Activated CD4-positive, alpha-beta T cell treated with anti-CD3 and anti-CD28 coated beads, Interleukin-2, amount 10 ng/mL, durations not matched to agents 24 days and 14 days (primary cell): ENCODE measurements around the gene TFDP1. TPM values are rescaled to one million over a fixed set of nuclear protein-coding genes. Genes with fewer than 3 reads are reported as not detected.

Experiments used
- DNase-seq: peaks from one replicate; pipeline ENCODE4 v3.0.0; 2022
- H3K27ac Mint-ChIP-seq: one replicate; pipeline ENCODE4 v1.8.0; 2022; ENCODE audit warnings: mild to moderate bottlenecking, mixed read lengths
- H3K27me3 Mint-ChIP-seq: one replicate; pipeline ENCODE4 v1.8.0; 2022; ENCODE audit warnings: mixed read lengths
- H3K36me3 Mint-ChIP-seq: one replicate; pipeline ENCODE4 v1.8.0; 2022; ENCODE audit warnings: low read depth, mild to moderate bottlenecking, mixed read lengths
- H3K4me1 Mint-ChIP-seq: one replicate; pipeline ENCODE4 v1.8.0; 2021; ENCODE audit warnings: mixed read lengths
- H3K4me3 Mint-ChIP-seq: one replicate; pipeline ENCODE4 v1.8.0; 2022; ENCODE audit warnings: mild to moderate bottlenecking, moderate library complexity, mixed read lengths
- H3K9me3 Mint-ChIP-seq: one replicate; pipeline ENCODE4 v1.8.0; 2021; ENCODE audit warnings: mixed read lengths
- intact Hi-C: fragments of 100-400 bp; cut with micrococcal nuclease; formaldehyde crosslinking; loops from one replicate; pipeline ENCODE4 v1.15.1; 2023
- total RNA-seq: library from RNA; stranded (reverse); gene quantifications from 2 replicates; pipeline ENCODE4 v1.2.3, GENCODE V29; 2022

The TFDP1 gene
- total RNA-seq, 1 donor from 2014 or later, result 180 TPM

DNA sequence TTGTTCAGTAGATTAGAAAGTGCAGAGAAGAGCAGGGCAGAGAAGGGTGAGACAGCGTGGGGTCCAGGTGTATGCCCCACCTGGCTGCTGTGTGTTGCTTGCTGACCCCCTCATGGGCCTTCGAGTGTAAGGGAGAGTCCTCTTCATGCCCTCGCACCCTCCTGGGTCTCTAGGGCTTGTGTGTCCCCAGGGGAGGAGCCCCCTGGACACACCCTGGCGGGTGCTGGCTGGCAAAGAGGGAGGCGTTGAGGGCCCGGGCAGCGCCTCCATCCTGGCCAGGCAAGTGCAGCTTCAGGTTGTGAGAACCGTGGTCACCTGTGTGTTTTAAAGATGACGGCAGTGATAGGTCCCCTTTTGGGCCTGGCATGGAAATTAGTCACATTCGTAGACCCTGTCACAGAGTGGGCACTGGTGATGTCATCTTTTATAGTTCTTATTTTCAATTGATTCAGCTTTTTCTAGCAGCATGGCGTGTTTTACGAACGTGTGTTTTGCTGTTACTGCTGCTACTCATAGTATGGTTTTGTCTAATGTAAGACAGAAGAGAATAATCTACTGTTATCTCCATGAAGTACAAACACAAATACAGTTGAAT lies 18.7 kb downstream of the TFDP1 start:
- Mint-ChIP-seq H3K4me3 (no peak overlapping the region), H3K36me3 (peaks cover 27% of the 10 kb centered on the region), H3K9me3 (no peaks in the 10 kb centered on the region), H3K4me1 (peaks cover 11% of the 10 kb centered on the region), H3K27me3 (no peaks in the 10 kb centered on the region), H3K27ac (no peak overlapping the region)
- DNase-seq, result no peak
- intact Hi-C loops, result no loop called here

DNA sequence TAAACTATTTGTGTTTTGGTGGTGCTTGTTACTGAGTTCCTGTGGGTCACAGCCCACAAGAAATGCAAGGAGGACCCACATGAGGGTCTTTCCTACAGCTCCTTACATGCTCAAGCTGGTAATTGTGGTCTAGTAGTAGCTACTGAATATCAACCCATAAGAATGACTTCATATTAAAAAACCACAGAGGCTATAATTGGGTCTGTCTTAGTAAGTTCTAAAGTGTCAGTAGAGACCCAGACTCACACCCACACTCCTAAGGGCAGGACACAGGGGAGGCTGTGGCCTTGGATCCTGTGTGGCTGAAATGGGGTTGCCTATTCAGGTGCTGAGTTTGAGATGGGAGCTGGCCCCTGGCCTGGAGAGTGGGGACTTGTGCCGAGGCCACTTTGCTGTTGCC lies 19.6 kb downstream of the TFDP1 start:
- Mint-ChIP-seq H3K4me1 (peaks cover 11% of the 10 kb centered on the region), H3K4me3 (no peak overlapping the region), H3K27ac (no peak overlapping the region), H3K27me3 (no peaks in the 10 kb centered on the region), H3K36me3 (peaks cover 19% of the 10 kb centered on the region), H3K9me3 (no peaks in the 10 kb centered on the region)
- no peak for DNase-seq
- intact Hi-C loops, result no loop called here

DNA sequence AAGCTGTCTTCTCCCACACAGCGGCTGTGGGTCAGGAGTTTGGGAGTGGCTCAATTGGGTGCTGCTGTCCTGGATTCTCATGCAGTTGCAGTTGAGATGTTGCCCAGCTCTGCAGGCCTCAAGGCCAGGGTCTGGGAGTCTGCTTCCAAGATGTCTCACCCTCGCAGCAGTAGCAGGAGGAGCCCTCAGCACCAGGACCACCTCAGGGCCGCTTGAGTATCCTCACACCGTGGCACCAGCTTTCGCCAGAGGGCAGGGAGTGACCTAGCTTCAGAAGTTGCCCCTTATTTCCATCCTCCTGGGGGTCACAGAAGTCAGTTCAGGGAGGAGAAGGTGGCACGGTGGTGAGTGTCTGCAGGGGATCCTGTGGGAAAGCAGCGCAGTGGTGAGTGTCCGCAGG lies 20.9 kb downstream of the TFDP1 start:
- no peak for DNase-seq
- Mint-ChIP-seq H3K4me3 (no peak overlapping the region), H3K27ac (no peak overlapping the region), H3K9me3 (no peaks in the 10 kb centered on the region), H3K27me3 (no peaks in the 10 kb centered on the region), H3K36me3 (peaks cover 9% of the 10 kb centered on the region), H3K4me1 (peaks cover 14% of the 10 kb centered on the region)
- intact Hi-C loops, result no loop called here

DNA sequence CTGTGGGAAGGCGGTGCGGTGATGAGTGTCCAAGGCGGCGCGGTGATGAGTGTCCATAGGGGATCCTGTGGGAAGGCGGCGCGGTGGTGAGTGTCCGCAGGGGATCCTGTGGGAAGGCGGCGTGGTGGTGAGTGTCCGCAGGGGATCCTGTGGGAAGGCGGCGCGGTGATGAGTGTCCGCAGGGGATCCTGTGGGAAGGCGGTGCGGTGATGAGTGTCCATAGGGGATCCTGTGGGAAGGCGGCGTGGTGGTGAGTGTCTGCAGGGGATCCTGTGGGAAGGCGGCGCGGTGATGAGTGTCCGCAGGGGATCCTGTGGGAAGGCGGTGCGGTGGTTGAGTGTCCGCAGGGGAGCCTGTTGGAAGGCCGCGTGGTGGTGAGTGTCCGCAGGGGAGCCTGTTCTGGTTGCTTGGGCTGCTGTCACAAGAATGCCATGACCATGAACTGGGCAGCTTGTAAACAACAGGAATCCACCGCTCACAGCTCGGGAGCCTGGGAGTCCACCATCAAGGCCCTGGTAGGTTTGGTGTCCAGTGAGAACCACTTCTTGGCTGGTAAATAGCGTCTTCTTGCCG lies 21.4 kb downstream of the TFDP1 start:
- peaks cover 14% of the 10 kb centered on the region for H3K4me1 Mint-ChIP-seq
- no peak overlapping the region for H3K4me3 Mint-ChIP-seq
- intact Hi-C loops, result no loop called here
- no peaks in the 10 kb centered on the region for H3K9me3 Mint-ChIP-seq
- H3K36me3 Mint-ChIP-seq, result peaks cover 11% of the 10 kb centered on the region
- no peak for DNase-seq
- no peak overlapping the region for H3K27ac Mint-ChIP-seq
- H3K27me3 Mint-ChIP-seq, result no peaks in the 10 kb centered on the region

DNA sequence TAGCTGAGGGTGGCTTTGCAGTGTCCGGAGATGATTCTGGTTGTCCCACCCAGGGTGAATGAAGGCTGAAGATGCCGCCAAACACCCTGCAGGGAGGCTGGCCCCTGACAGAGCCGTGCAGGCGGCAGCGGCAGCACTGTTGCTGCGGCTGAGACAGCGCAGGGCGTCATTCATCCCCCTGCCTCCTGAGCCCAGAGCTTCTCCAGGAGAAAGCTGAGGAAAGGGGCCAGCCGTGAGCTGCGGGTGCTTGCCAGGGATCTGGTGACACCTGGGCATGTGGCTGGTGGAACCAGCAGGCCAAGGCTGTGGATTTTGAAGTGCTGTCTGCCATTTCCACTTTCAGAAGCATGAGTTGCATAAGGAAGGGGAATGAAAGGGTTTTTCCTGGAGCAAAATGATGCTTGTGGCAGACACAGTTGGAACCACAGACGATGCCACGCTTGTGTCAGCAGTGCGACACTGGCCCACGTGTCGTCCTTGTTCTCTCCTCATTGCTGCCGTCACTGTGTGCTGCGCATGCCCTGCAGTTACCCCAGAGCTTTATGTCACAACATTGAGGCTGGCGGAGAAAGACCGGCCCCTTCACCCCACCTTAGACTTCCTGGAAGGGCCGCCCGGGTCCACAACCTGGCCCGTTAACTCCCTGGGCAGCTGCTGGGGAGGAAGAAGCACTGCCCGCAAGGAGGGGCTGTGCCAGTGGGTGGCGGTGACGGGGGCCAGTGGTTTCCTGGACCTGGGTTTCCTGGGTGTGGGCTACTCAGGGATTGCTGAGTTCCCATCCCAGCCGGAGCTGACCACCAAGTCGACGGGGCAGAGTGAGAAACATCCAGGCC lies 22.7 kb downstream of the TFDP1 start:
- no peak overlapping the region for H3K27ac Mint-ChIP-seq
- H3K9me3 Mint-ChIP-seq, result no peaks in the 10 kb centered on the region
- intact Hi-C loops, result no loop called here
- peaks cover 14% of the 10 kb centered on the region for H3K36me3 Mint-ChIP-seq
- no peak for DNase-seq
- H3K4me1 Mint-ChIP-seq, result peaks cover 15% of the 10 kb centered on the region
- no peaks in the 10 kb centered on the region for H3K27me3 Mint-ChIP-seq
- no peak overlapping the region for H3K4me3 Mint-ChIP-seq

DNA sequence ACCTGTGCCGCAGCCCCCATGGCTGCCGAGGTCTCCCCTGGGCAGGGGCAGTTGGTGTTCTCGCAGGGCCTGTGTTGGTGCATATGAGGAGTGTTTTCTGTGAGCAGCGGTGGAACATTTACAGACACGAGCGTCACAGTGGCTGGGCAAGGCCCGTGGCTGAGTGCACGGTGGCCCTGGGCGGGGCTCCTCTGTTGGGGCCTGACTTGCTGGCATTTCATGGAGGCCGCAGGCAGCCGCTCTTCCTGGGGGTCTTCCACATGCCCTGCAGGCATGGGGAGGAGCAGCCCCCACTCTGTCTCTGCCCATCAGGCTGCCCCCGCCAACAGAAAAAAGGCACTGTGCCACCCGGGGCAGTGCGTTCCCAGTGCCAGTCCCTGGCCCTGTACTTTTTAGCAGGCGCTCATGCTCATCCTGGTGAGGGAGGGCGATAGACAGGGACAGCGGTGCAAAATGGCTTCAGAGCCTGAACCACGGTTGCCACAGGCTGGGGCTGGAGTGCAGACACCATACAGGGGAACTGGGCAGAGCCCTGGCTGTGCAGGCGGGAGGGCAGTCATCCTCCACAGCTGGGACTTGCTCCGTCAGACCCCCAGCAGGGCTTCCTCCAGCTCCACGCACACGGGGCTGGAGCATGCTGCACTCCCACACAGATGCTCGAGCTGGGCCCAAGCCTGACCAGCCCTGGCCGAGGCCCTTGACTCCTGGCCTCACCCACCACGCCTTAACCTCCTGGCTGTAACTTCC lies 23.5 kb downstream of the TFDP1 start:
- no peak for DNase-seq
- Mint-ChIP-seq H3K4me1 (peaks cover 14% of the 10 kb centered on the region), H3K27ac (no peak overlapping the region), H3K27me3 (no peaks in the 10 kb centered on the region), H3K9me3 (no peaks in the 10 kb centered on the region), H3K36me3 (peaks cover 19% of the 10 kb centered on the region), H3K4me3 (no peak overlapping the region)
- intact Hi-C loops, result no loop called here

DNA sequence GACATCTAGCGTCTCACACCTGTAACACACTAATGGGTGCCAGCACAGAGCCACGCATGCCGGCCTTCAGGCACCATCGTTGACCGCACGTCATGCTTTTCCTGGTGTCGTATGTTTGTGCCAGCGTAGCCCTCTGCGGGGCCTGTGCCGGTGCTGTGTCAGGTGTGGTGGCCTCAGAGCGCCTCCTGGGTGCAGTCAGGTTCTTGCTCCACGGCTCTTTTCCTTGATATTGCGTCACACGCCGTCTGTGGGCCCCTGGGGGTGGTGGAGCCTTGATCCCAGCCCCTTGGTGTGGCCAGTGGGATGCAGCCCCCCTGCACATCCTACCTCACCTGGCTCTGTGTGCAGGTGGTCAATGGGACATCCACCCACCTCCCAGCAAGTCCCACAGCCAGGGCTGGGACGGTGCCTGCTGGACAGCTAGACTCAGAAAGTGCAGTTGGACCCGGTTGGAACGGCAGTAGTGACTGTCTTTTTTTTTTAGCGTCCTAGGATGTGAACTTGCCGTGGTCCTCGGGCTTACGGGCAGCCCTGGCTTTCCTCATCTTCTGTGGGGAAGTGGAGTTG lies 24.5 kb downstream of the TFDP1 start:
- Mint-ChIP-seq H3K9me3 (no peaks in the 10 kb centered on the region), H3K27ac (no peak overlapping the region)

DNA sequence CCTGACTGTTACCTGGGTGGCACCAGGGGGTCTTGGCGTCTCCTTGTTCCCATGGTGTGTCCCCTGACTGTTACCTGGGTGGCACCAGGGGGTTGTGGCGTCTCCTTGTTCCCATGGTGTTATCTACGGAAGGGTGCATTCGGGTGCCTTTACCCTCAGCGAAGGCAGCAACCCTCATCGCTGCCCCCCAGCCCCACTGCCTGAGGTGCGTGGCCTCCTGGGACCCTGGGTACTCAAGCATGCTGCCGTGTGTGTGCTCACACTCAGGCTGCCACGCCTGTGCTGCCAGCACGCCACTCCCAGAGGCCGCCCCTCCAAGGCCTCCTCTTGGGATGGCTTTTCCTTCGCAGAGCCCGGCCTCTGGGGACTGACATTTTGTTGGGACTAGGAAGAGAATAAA lies 25.1 kb downstream of the TFDP1 start:
- intact Hi-C loops, result no loop called here
- DNase-seq, result no peak
- no peak overlapping the region for H3K27ac Mint-ChIP-seq
- peaks cover 14% of the 10 kb centered on the region for H3K4me1 Mint-ChIP-seq
- H3K9me3 Mint-ChIP-seq, result no peaks in the 10 kb centered on the region
- peaks cover 19% of the 10 kb centered on the region for H3K36me3 Mint-ChIP-seq
- H3K27me3 Mint-ChIP-seq, result no peaks in the 10 kb centered on the region
- H3K4me3 Mint-ChIP-seq, result no peak overlapping the region

More for the DNA sequence above, 24.5 kb downstream of the TFDP1 start:
- no peak overlapping the region for H3K4me3 Mint-ChIP-seq
- peaks cover 19% of the 10 kb centered on the region for H3K36me3 Mint-ChIP-seq
- DNase-seq, result no peak
- H3K27me3 Mint-ChIP-seq, result no peaks in the 10 kb centered on the region
- intact Hi-C loops, result no loop called here
- H3K4me1 Mint-ChIP-seq, result peaks cover 14% of the 10 kb centered on the region

DNA sequence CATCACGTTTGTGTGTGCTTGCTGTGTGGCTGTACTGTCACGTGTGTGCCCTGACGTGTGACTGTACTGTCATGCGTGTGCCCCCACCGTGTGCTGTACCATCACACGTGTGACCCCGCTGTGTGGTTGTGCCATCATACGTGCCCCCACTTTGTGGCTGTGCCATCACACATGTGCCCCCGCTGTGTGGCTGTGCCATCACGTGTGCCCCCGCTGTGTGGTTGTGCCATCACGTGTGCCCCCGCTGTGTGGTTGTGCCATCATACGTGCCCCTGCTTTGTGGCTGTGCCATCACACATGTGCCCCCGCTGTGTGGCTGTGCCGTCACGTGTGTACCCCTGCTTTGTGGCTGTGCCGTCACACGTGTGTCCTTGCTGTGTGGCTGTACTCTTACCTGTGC lies 25.7 kb downstream of the TFDP1 start:
- DNase-seq, result no peak
- intact Hi-C loops, result no loop called here
- no peak overlapping the region for H3K27ac Mint-ChIP-seq
- H3K9me3 Mint-ChIP-seq, result no peaks in the 10 kb centered on the region
- H3K4me1 Mint-ChIP-seq, result peaks cover 11% of the 10 kb centered on the region
- H3K4me3 Mint-ChIP-seq, result no peak overlapping the region
- H3K36me3 Mint-ChIP-seq, result peaks cover 19% of the 10 kb centered on the region
- no peaks in the 10 kb centered on the region for H3K27me3 Mint-ChIP-seq

DNA sequence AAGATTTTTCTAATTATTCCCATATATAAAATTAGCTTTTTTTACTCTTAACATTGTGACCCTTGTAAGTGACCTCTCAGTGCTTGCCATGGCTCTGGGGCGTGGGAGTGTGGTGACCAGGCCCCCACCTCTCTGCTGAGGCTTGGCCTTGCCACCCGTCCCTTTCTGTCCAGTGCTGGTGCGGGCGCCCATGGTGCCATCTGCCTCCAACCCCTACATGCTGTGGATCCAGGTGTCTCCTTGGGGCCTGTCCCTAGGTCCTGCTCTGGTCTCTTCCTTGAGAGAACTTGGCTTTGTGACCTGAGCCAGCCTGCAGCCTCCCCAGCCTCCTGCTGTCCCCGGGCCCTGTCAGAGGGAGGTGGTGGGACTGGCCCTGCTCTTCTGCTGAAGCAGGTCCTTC lies 27.4 kb downstream of the TFDP1 start:
- Mint-ChIP-seq H3K36me3 (peaks cover 23% of the 10 kb centered on the region), H3K4me1 (peaks cover 7% of the 10 kb centered on the region)

DNA sequence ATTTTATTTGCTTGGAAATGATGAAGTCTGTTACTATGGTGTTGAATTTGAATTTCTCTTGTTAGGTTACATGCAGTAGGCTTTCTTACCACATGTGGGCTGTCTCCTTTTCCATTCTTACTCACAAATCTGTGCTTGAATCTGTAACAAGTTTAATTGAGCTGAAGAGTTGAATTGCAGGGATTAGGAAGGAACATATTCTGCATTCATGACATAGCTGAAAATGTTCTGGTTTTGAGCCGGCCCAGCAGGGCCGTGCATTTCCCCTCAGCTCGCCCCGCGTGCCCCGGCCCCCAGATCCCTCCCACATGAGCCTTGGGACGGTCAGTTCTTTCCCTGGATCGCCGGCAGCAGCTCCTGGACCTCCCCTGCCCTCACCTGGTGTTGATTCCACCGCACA lies 28.1 kb downstream of the TFDP1 start:
- H3K4me3 Mint-ChIP-seq, result no peak overlapping the region
- peaks cover 22% of the 10 kb centered on the region for H3K36me3 Mint-ChIP-seq
- H3K27ac Mint-ChIP-seq, result peak overlapping the region; percentile 70
- H3K27me3 Mint-ChIP-seq, result no peaks in the 10 kb centered on the region
- intact Hi-C loops, result no loop called here
- no peaks in the 10 kb centered on the region for H3K9me3 Mint-ChIP-seq
- no peak for DNase-seq
- H3K4me1 Mint-ChIP-seq, result peaks cover 7% of the 10 kb centered on the region

More for the DNA sequence above, 27.4 kb downstream of the TFDP1 start:
- no peak for DNase-seq
- Mint-ChIP-seq H3K27me3 (no peaks in the 10 kb centered on the region), H3K27ac (peak overlapping the region; percentile 70), H3K9me3 (no peaks in the 10 kb centered on the region), H3K4me3 (no peak overlapping the region)
- intact Hi-C loops, result no loop called here

DNA sequence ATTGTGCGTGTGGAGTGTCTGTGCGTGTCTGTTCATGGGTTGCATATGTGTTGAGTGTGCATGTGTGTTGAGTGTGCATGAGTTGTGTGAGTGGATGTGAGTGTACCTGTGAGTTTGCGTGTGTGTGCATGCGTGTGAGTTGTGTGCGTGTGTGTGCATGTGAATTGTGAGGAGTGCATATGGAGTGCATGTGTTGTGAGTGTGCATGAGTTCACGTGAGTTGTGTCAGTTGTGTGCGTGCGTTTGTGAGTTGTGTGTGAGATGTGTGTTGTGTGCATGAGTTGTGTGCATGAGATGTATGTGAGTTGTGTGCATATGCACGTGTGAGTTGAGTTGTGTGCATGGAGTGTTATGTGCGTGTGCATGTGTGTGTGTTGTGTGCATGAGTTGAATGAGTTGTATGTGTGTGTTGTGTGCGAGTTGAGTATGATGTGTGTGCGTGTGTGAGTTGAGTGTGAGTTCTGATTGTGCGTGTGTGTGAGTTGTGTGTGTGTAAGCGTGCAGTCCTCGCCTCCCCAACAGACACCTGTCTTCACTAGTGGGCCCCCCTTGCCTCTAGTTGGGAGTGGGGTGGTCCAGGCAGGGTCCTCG lies 29.3 kb downstream of the TFDP1 start:
- H3K4me1 Mint-ChIP-seq, result peaks cover 7% of the 10 kb centered on the region
- no peak overlapping the region for H3K27ac Mint-ChIP-seq
- no peak overlapping the region for H3K4me3 Mint-ChIP-seq
- no peaks in the 10 kb centered on the region for H3K9me3 Mint-ChIP-seq
- intact Hi-C loops, result no loop called here
- no peak for DNase-seq
- peaks cover 27% of the 10 kb centered on the region for H3K36me3 Mint-ChIP-seq
- H3K27me3 Mint-ChIP-seq, result no peaks in the 10 kb centered on the region

DNA sequence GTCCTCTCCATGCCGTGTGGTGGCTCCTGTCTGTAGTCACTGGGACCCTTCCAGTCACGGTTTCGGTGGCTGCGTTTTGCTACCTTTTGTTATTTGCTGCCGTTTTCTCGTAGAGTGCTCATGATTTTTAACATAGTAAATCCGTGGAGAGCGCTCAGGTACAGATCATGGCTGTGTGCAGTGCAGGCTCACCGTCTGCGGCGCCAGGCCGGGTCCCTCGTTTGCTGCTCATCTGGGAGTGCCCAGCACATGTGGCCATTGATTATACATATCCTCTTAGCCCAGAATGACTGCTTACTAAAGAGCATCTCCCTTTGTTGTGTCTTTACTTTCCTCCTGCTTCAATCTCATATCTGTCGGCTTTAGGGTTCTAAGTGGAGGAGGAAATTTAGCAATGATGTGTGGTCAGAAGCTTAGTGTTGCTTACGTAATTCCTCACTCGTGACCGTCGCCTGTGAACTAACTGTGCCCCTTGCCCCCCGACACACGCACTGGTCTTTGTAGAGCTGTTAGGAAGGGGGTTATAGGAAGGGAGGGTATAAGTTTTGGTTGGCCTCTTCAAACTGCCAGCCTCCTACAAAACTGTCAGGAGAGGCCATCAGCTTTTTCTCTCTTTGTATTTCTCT lies 31.8 kb downstream of the TFDP1 start:
- DNase-seq, result no peak
- peaks cover 3% of the 10 kb centered on the region for H3K4me1 Mint-ChIP-seq
- no peak overlapping the region for H3K4me3 Mint-ChIP-seq
- H3K27ac Mint-ChIP-seq, result no peak overlapping the region
- peaks cover 21% of the 10 kb centered on the region for H3K36me3 Mint-ChIP-seq
- intact Hi-C loops, result no loop called here
- H3K27me3 Mint-ChIP-seq, result no peaks in the 10 kb centered on the region
- no peaks in the 10 kb centered on the region for H3K9me3 Mint-ChIP-seq
